Kidney tubule cell (primary cell): ENCODE data around the gene SEMA6D.

ENCODE experiments used
- DNase-seq: peaks from one replicate; pipeline ENCODE4 v3.0.0-alpha.2; 2018; ENCODE audit warnings: low spot score

The SEMA6D gene

DNA sequence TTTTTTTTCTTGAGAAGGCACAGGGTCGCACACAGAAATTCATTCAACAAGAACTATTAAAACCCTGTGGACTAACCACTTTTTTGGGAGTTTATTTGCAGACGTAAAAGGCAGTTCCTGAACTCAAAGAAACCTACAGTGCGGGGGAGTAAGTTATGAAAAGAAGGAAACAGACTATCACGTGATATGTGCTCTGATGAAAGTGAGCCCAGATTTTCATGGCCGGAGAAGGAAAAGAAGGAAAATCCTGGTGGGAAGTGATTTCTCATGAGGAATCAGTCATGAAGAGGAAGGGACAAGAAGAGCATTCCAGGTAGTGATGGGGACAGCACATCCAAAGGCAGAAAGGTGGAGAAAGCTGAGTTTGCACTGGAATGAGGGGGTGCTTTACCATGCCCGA is 26.1 kb downstream of the SEMA6D start:
- no peak for DNase-seq

DNA sequence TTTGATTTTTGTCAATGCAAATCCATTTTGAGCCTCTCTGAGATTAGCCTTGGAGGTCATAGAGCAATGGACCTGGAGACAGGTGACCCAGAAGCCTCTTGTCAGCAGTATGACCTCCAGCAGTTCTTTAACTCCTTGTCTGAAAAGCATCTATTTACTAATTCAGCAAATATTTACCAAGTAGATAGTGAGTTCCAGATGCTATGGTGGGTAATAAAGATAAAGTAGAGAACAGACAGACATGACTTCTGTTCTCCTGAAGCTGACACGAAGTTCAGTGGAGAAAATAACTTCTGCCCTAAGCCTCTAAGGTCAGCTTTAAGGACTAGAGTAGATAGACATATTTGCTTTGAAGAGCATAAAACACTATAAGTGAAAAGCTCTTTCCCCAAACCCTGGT is 26.6 kb downstream of the SEMA6D start:
- DNase-seq, result no peak

DNA sequence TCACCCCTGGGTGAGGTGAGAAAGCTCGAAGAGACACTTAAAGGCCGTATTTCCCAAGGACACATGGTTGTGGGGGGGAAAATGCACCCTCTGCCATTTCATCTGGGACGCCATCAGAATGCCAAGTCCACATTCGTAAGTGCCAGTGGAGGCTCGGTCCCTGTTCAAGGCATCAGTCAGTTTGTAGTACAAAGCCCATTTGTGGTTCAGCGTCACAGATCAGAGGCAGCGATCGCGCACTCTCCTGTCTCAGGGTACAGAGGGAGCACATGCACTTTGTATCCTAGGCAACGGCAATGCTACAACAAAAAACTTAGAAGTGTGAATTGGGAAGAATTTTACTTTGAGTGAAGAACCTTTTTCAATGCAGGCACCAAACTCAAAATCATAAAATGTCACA is 27.2 kb downstream of the SEMA6D start:
- DNase-seq, result no peak

DNA sequence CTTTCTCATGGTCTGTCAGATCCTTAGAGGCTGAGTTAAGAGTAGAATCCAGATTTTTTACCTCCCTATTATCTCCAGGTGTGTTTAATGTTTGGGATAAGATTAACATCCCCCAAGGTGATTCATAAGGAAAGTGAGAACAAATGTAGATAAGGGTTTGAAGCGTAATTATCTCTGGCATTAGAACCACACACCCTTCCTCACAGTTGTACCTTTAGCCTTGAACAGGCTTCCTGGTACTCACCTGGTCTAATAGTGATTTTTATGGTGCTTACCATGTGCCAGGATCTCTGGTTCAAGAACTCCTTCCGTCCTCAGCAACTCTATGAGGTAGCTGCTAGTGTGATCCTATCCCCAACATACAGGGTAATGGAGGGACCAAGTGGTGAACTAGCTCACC is 27.7 kb downstream of the SEMA6D start:
- DNase-seq, result no peak

DNA sequence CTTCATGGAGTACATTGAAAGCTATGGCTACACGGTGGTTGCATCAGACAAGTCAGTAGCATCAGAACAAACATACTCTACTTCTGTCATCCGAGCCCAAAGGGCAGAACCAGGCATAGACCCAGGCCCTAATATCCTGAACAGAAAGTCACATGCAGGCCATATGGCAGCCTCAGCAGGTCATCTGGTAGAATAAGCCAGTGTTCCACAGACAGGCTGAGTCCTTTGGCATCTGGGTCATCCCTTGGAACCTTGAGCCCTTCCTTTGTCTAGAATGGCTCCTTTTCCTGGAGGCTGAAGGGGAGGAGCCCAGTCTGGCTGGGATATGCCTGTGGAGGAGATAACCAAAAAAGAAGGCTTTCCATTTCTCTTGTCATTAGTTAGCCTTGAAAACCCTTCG is 29.2 kb downstream of the SEMA6D start:
- DNase-seq, result no peak

DNA sequence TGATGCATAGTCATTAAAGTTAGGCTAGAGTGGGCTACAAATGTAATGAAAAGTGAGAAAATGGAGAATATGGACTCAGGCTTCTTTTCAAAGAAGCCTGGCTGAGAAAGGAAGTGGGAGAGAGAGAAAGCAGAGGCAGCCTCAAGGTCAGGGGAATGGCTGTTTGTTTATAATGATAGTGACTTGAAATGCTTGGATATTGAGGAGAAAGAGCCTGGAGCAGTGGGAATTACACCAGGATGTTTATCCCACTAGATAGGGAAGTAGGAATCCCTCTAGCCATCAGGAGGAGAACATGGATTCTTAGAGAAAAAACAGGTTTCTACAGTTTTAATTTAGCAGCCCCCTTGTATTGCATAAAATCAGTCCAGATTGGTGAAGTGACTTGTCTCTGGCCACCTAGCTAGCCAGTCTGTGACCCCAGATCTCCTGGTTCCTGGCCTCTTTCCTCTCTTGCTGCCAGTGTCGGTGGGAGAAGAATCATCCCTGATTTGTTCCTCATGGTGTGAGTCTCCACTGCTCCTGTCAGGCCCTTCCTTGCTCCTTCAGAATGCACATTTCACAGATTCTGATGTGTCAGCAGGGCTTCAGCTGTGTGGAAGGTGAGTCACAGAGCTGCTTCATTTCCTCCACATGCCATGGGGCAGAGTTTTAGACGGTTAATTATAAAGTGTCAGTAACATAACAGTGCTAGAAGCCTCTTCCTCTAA is 32.9 kb downstream of the SEMA6D start:
- DNase-seq, result peak; percentile 91

DNA sequence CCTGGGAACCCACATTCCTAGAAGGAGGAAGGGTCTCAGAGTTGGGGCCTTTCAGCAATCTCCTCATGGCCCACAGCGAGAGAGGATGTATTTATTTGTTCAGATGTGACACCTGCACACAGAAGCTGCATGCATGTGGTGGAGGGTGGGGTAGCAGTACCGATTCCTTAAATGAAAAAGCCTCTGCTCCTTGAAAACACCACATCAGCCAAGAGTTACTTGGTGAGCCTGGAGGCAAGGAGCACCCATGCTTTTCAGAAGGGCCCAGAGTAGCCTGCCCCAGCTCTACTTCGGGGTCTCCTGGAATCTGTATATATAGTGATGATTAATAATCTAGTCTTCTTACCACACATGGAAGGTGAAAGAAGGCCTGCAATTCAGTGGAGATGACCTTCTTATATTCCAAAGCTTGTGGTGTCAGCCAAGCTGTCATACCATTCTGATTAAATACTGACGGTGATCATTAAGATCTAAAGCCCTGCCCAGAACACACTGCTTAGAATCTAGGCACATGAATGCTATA is 33.5 kb downstream of the SEMA6D start:
- no peak for DNase-seq

DNA sequence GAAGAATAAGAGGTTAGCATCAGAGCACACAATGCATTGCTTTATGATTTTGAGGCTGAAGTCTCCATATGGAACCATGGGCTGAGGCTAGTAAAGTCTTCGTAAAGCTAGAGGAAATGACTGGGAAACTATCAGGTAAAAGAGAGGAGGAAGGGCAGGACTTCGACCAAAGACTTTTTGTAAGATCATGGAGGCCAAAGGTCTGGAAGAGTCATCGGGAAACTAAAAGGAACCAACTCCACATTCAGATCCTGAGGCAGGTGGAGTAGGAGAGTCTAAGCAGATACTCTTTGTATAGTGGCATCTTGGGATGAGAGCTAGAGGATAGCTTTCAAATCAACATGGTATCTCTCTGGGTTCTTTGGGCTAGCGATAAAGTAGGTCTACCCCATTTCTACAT is 36.3 kb downstream of the SEMA6D start:
- DNase-seq, result no peak

DNA sequence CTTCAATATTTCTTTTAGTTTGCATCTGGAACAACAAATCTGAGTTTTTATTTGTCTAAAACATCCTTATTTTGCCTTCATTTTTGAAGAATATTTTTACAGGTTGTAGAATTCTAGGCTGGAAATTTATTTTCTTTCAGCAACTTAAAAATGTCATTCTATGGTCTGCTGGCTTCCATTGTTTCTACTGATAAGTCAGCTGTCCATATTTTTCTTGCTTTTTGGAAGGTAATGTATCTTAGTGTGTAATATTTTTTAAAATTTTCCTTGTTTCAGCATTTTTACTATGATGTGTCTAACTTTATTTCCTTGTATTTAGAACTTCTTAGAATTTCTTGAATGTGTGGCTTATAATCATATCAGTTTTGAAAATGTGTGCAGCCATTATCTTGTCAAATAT is 37.0 kb downstream of the SEMA6D start:
- DNase-seq, result no peak

DNA sequence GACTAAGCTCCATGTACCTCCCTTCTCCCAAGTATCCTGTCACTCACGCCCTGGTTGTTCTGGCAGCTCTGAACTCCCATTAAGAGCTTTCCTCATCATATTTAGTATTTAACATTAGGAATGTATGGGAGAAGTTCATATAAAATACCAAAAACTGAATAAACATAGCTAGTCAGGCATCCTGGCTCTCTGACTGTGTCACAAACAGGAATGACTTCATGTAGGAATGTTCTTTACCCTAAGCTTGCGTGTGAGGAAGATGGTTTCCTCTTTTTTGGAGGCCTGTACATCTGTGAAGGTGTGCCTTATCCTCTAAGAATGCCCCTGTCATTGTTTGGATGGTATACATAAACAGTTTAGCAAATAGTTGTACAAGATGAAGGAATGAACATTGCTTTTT is 38.6 kb downstream of the SEMA6D start:
- no peak for DNase-seq

DNA sequence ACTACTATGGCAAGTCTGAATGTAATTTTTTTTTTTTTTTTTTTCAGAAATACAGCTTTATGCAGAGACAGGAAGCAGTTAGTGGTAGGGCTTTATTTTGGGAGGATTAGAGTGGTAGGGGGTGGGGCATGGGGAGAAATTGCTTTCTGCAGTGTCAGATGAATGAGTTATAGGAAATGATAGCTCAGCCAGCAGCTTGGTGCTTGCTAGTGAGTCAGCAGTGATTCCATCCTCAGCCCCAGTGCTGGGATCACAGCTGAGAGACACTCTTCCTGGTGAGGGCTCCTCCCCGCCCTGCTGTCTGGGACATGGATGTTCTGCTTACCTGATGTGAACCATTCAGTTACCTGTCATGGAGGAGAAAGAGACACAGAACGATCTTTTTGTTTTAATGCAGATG is 39.6 kb downstream of the SEMA6D start:
- peak; percentile 91 for DNase-seq

DNA sequence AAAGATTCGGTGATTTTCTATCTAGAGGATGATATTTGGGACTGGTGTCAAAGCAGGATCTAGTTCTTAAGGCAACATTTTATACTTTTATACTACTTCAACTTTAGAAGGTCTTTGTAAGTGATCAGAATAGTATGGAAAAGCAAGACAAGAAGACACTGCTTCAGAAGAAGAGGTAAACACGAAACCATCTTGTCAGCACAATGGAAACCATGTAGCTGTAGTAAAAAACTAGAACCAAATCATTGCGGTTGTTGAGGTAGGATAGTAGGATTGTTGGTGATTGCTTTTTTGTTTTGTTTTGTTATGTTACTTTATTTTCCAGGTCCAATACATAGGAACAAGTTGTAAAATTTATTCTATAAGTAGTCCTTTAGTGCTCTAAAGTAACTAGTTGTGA is 40.0 kb downstream of the SEMA6D start:
- DNase-seq, result no peak

DNA sequence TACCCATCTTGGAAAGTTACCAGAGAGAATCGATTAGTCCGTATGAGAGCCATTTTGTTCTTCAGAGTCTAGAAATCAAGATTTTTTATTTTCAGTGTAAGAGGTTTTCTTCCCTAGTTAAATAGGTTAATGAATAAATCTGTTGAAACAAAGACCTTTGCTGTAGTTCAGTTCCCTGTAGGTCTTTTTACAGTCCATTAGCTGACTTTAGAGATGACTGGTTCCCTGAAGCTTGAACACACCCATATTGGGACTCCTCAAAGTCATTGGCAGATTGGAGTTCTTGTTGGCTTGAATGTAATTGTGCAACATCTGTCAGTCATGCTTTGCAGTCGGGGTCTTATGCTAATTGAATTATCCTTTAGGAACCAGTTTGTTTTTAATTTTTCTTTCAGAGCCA is 45.3 kb downstream of the SEMA6D start:
- DNase-seq, result peak; percentile 46

DNA sequence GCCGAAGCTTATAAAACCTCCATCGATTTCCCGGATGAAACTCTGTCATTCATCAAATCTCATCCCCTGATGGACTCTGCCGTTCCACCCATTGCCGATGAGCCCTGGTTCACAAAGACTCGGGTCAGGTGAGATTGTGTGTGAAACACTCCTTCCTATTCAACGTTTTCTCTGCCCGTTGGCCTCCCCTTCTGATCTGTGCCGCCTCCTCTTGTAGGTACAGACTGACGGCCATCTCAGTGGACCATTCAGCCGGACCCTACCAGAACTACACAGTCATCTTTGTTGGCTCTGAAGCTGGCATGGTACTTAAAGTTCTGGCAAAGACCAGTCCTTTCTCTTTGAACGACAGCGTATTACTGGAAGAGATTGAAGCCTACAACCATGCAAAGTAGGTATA is 47.4 kb downstream of the SEMA6D start:
- no peak for DNase-seq

DNA sequence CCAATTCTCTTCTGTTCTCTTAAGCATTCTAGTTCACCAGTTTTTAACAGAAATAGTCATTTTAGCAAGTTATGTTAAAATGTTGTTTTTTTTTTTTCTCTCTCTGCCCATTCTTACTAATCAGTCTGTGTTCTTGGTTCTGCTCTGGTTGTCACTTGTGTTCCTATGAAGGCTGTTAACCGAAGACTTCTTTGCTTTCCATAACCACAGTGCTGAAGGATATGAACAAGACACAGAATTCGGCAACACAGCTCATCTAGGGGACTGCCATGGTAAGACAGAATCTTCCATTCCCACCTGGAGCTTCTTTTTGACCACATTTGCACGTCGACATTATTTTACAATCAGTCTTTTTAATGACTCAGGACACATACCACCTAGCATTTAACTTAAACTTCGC is 49.1 kb downstream of the SEMA6D start:
- no peak for DNase-seq

DNA sequence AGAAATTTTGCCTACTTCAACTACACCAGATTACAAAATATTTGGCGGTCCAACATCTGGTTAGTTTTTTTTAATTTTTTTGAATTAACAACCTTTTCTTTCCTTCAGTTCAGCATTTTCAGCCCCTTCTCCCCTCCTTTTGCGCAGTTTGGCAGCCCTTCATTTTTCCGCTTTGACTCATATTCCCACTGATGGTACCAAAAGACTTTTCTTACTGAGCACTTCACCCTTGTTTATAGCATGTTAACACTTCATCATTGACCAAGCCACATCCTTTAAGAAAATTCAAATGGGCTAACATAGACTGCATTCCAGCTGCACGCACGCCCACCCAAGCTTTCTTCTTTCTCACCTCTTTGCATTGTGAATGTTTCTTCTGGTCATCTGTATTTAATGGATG is 49.7 kb downstream of the SEMA6D start:
- DNase-seq, result no peak

DNA sequence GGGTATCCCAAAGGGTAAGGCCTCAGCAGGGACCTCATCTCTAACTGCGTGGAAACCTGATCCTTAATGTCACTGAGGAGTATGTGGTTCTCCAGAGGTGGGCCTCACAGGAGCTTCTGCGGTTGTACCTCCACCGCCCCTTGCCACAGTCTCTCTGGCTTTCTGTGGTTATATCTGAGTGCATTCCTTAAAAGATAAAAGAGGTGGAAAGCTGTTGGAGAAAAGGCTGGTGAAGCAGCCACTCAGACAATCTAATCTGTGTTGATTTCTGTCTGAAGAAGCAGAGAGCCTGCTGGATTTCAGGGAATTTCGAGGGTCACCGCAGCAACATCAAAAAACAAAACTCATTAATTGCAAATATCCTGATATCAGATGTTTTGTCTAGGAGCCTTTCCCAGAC is 51.4 kb downstream of the SEMA6D start:
- no peak for DNase-seq

DNA sequence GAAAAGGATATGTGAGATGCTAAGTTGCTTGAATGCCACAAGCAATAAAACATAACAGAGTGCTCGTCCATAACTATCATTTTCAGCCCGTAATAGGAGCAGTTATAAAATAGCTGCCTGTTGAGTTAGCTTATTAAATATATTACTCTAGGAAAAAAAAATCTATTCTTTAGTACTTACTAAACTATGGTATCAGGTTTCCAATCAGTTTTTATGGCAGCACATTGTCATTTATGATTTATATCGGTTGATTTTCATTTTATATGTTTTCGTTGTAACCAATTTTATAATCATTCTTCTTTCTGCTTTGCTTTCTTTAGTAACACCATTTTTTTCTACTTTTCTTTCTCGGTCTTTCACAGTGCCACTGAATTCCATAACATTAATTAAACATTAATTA is 51.9 kb downstream of the SEMA6D start:
- no peak for DNase-seq

DNA sequence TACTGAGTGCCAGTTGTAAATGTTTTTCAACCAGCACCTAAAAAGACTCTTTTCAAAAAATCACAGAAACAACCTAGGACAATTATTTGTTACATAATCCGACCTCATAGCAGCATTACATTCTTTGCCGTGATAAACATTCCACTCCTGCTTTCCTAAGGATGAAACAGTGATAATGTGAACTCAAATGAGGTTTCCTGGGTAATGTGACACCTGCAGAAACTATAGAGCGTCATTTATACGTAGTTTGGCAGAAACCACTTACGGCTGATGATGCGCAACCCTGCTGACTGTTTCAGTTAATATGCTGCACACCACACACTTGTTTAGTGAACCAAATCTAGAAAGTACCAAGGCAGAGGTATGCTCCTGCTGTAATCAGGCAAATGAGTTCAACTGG is 55.8 kb downstream of the SEMA6D start:
- peak; percentile 69 for DNase-seq

DNA sequence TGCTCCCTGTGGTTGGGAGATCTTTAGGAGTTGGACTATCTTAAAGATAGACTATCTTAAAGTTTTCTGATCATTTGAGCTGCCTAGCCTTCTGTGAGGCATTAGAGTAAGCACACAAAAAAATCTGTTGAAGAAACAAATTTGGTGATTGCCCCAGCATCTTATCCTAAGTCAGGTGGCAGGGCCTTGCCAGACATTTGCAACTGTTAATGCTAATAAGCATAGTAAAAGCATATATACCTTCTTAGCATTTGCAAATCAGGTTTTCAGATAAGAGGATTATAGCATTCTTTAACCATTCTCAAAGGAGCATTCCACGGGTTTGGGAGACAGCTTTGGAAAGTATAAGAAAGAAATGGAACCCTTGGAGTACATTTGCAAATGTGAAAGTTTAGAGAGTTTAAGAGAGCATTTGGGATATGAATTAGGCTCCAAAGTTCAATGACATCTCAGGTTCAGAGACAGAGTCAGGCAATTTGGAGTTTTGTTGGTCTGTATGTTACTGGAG is 61.0 kb downstream of the SEMA6D start:
- DNase-seq, result no peak

DNA sequence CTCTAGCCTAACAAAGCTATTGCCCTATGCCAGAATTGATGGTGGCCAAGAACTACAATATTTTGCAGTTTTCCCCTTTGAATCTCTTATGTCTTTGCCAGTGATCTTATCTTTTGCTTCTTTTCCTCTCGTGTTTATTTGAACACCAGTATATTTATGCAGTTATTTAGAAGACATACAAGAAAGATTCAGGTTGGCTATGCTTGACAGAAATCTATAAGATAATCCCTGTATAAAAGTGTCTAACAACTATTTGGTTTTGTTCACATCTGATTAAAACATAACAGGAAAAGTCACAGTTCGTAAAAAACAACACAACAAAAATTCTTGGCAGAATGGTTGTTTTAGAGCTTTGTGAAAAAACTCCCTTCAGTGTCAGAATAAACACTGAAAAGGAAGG is 63.7 kb downstream of the SEMA6D start:
- no peak for DNase-seq

DNA sequence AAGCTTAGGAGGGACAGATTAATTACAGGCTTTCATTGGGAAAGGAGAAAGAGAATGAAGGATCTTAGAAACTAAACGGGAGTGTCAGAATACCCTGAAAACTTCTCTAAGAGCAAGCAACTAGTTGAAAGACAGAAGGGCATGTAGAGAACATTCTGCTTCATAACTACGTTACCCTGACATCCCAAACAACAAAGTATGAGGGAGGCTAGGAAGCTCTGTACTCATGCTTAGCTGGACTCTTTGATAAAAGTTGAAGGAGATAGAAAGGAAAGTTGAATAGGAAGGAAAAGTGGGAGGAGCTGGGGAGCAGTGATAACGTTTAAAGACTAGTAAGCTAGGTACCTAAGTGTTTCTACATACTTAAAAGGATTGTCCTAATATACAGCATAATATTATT is 64.2 kb downstream of the SEMA6D start:
- no peak for DNase-seq

DNA sequence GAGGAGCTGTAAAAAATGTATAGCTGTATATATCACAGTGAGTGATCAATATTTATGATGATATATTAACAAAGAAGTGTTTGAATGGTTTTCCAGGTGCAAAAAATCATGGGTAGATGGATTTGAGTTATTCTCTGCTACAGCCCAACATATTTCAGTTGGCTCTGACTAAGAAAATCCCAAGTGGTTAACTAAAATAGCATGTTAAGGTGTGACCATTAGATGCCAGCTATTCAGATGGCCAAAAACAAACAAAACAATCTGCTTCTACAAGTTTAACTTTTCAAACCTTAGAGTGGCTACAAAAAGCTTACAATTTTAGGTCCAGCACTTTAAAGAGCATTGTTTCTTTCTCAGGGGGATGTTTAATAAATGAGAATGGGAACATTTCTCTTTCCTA is 67.5 kb downstream of the SEMA6D start:
- no peak for DNase-seq

DNA sequence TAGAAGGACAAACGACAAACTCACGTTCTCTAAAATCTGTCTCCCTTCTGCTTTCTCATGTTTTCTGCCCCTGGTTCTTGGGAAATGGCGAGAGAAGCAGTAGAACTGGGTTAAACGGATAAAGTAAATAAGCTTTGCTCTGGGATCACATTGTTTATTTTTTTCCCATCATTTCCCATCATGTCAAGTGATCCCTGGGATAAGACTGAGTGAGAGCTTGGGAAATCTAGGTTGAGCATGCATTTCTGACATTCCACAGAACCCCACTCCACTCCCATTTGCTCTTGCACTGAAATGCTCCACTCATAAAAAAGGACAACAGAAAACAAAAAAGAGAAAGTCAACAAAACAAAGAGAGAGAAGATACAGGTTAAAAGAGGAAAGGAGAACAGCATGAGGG is 69.1 kb downstream of the SEMA6D start:
- DNase-seq, result no peak
